ENCODE results near the gene MUC5AC. TPM values are rescaled to one million over a fixed set of nuclear protein-coding genes. Genes with fewer than 3 reads are reported as not detected.
A peak's percentile ranks its signal among the peaks of the same experiment; 100 is the strongest.

MUC5AC gene
- total and polyA plus RNA-seq, 2 of the 13 experiments (the other 11 are each of a cell fraction or from before 2014, with no cell fraction given) = under 0.01 TPM; not detected in 1

DNA sequence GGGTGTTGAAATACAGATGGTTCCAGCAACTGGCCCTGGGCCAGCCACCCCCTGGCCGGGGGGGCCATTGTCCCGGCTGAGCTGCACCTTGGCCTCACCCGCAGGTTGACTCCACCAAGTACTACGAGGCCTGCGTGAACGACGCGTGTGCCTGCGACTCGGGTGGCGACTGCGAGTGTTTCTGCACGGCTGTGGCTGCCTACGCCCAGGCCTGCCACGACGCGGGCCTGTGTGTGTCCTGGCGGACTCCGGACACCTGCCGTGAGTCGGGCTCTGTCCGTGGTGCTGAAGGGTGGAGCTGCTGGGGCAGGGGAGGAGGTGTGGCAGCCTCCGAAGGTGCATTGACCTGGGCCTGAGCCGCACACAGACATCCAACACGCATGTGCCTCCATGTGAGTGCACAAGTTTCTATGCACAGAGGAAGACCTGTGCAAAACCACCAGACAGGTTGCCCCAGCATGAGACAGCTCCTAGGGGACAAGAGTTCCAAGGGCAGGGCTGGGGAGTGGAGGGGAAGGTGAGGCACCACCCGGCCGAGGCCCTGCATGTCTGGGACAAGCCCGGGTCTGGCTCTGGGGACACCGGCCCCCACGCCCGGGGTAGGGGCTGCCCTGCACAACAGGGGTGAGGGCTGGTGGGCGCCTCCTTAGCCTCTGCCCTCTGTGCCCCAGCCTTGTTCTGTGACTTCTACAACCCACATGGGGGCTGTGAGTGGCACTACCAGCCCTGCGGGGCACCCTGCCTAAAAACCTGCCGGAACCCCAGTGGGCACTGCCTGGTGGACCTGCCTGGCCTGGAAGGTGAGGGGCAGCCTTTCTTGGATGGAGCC is 81.2 kb downstream of the MUC5AC start (continued):
- TF ChIP-seq TOE1 (CRISPR knock-in tag; IDR thresholded peaks at IDR 0.05) = no peak
- no peak for TF ChIP-seq ZNF124 (CRISPR knock-in tag; IDR thresholded peaks at IDR 0.05)
- TF ChIP-seq ZNF792 (CRISPR knock-in tag; IDR thresholded peaks at IDR 0.05) = 0 out of 2 replicates have a peak, but pooled peaks have one; percentile 50
- TF ChIP-seq, protein P1, sequence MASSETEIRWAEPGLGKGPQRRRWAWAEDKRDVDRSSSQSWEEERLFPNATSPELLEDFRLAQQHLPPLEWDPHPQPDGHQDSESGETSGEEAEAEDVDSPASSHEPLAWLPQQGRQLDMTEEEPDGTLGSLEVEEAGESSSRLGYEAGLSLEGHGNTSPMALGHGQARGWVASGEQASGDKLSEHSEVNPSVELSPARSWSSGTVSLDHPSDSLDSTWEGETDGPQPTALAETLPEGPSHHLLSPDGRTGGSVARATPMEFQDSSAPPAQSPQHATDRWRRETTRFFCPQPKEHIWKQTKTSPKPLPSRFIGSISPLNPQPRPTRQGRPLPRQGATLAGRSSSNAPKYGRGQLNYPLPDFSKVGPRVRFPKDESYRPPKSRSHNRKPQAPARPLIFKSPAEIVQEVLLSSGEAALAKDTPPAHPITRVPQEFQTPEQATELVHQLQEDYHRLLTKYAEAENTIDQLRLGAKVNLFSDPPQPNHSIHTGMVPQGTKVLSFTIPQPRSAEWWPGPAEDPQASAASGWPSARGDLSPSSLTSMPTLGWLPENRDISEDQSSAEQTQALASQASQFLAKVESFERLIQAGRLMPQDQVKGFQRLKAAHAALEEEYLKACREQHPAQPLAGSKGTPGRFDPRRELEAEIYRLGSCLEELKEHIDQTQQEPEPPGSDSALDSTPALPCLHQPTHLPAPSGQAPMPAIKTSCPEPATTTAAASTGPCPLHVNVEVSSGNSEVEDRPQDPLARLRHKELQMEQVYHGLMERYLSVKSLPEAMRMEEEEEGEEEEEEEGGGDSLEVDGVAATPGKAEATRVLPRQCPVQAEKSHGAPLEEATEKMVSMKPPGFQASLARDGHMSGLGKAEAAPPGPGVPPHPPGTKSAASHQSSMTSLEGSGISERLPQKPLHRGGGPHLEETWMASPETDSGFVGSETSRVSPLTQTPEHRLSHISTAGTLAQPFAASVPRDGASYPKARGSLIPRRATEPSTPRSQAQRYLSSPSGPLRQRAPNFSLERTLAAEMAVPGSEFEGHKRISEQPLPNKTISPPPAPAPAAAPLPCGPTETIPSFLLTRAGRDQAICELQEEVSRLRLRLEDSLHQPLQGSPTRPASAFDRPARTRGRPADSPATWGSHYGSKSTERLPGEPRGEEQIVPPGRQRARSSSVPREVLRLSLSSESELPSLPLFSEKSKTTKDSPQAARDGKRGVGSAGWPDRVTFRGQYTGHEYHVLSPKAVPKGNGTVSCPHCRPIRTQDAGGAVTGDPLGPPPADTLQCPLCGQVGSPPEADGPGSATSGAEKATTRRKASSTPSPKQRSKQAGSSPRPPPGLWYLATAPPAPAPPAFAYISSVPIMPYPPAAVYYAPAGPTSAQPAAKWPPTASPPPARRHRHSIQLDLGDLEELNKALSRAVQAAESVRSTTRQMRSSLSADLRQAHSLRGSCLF (CRISPR knock-in tag; IDR thresholded peaks at IDR 0.05; ENCODE audit: borderline replicate concordance) = no peak
- no peak for TF ChIP-seq ZNF329 (CRISPR knock-in tag; IDR thresholded peaks at IDR 0.05; ENCODE audit: low read depth)
- TF ChIP-seq, protein P2, sequence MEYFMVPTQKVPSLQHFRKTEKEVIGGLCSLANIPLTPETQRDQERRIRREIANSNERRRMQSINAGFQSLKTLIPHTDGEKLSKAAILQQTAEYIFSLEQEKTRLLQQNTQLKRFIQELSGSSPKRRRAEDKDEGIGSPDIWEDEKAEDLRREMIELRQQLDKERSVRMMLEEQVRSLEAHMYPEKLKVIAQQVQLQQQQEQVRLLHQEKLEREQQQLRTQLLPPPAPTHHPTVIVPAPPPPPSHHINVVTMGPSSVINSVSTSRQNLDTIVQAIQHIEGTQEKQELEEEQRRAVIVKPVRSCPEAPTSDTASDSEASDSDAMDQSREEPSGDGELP (IDR thresholded peaks at IDR 0.05; ENCODE audit: borderline replicate concordance, low read depth) = no peak
- peak; percentile 67; the same call in 1 of the 2 replicates for TF ChIP-seq ZNF616 (CRISPR knock-in tag; IDR thresholded peaks at IDR 0.05; ENCODE audit: low read depth)
- TF ChIP-seq PTBP1 (IDR thresholded peaks at IDR 0.05; ENCODE audit: low read depth, low read length, poor library complexity, severe bottlenecking) = no peak
- TF ChIP-seq ZNF430 (CRISPR knock-in tag; IDR thresholded peaks at IDR 0.05) = peak; percentile 90
- TF ChIP-seq KLF9 (CRISPR knock-in tag; IDR thresholded peaks at IDR 0.05; ENCODE audit: low read depth) = no peak
- peak; percentile 47; the same call in 1 of the 2 replicates for TF ChIP-seq TBX2 (CRISPR knock-in tag; IDR thresholded peaks at IDR 0.05; ENCODE audit: borderline replicate concordance)
- peak; percentile 79; the same call in 1 of the 2 replicates for TF ChIP-seq NFKB2 (CRISPR knock-in tag; IDR thresholded peaks at IDR 0.05; ENCODE audit: borderline replicate concordance)
- TF ChIP-seq SAP130 (CRISPR knock-in tag; IDR thresholded peaks at IDR 0.05; ENCODE audit: low read depth) = peak; percentile 60
- no peak for TF ChIP-seq ZNF674 (CRISPR knock-in tag; IDR thresholded peaks at IDR 0.05; ENCODE audit: low read depth)
- no peak for TF ChIP-seq ZNF780A (CRISPR knock-in tag; IDR thresholded peaks at IDR 0.05)
- TF ChIP-seq PHB2 (IDR thresholded peaks at IDR 0.05; ENCODE audit: partially characterized antibody) = no peak
- TF ChIP-seq ZBTB42 (CRISPR knock-in tag; IDR thresholded peaks at IDR 0.05) = no peak
- TF ChIP-seq, protein P3, sequence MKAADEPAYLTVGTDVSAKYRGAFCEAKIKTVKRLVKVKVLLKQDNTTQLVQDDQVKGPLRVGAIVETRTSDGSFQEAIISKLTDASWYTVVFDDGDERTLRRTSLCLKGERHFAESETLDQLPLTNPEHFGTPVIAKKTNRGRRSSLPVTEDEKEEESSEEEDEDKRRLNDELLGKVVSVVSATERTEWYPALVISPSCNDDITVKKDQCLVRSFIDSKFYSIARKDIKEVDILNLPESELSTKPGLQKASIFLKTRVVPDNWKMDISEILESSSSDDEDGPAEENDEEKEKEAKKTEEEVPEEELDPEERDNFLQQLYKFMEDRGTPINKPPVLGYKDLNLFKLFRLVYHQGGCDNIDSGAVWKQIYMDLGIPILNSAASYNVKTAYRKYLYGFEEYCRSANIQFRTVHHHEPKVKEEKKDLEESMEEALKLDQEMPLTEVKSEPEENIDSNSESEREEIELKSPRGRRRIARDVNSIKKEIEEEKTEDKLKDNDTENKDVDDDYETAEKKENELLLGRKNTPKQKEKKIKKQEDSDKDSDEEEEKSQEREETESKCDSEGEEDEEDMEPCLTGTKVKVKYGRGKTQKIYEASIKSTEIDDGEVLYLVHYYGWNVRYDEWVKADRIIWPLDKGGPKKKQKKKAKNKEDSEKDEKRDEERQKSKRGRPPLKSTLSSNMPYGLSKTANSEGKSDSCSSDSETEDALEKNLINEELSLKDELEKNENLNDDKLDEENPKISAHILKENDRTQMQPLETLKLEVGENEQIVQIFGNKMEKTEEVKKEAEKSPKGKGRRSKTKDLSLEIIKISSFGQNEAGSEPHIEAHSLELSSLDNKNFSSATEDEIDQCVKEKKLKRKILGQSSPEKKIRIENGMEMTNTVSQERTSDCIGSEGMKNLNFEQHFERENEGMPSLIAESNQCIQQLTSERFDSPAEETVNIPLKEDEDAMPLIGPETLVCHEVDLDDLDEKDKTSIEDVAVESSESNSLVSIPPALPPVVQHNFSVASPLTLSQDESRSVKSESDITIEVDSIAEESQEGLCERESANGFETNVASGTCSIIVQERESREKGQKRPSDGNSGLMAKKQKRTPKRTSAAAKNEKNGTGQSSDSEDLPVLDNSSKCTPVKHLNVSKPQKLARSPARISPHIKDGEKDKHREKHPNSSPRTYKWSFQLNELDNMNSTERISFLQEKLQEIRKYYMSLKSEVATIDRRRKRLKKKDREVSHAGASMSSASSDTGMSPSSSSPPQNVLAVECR (CRISPR knock-in tag; IDR thresholded peaks at IDR 0.05; ENCODE audit: borderline replicate concordance) = peak; percentile 62; the same call in 1 of the 2 replicates
- no peak for TF ChIP-seq ZNF431 (CRISPR knock-in tag; IDR thresholded peaks at IDR 0.05; ENCODE audit: borderline replicate concordance, low read depth)

Data from HepG2 (cell line).